Endothelial cell of umbilical vein (primary cell): ENCODE measurements around the gene RNU1-2. TPM values are rescaled to one million over a fixed set of nuclear protein-coding genes. Genes with fewer than 3 reads are reported as not detected.
"Not testable (repeated sequence)": the region's sequence is repeated elsewhere in the genome, so short reads cannot be mapped to it uniquely, and the experiment has no call there.

Experiments used
- BruUV-seq: library from RNA; stranded (reverse); fragments of 400-500 nt; replicated peaks from 2 replicates; lab custom pipeline; 2021; lab: Mats Ljungman, UMichigan
- CTCF ChIA-PET: fragments of 300-600, 350-600 bp; sonication (Branson Sonifier 250); formaldehyde crosslinking; loops from one replicate; lab custom pipeline; 2021; ENCODE audit warnings: antibody characterized with exemption, inconsistent platforms; lab: Charles Lee
- POLR2A ChIA-PET: fragments of 300-600, 350-600 bp; sonication (Branson Sonifier 250); formaldehyde crosslinking; loops from one replicate; lab custom pipeline; 2021; ENCODE audit warnings: antibody characterized with exemption, inconsistent platforms; lab: Charles Lee
- DNase-seq: peaks from one replicate; pipeline ENCODE4 v3.0.0-alpha.2; 2011; ENCODE audit warnings: low read depth, low spot score
- FAIRE-seq: peaks from 2 replicates; lab custom pipeline; 2011; peaks lifted over from hg19 to GRCh38; lab: Jason Lieb, UNC
- H2AFZ ChIP-seq: 2 replicates; pipeline ENCODE4 v1.6.0; 2012; ENCODE audit warnings: low read depth, low read length, control low read depth, inconsistent platforms
- H3K27ac ChIP-seq: 2 replicates; pipeline ENCODE4 v1.5.1; 2011; ENCODE audit warnings: low read depth, mild to moderate bottlenecking, control low read depth, low read length, moderate library complexity; ENCODE audit not compliant: insufficient read depth
- H3K27me3 ChIP-seq, 2 experiments: 2 replicates each; pipeline versions ENCODE4 v1.6.0 to v1.6.1; 2011; ENCODE audit warnings: low read length in 2 of 2, mixed read lengths in 1 of 2; ENCODE audit not compliant: control insufficient read depth in 2 of 2, insufficient read depth in 2 of 2
- H3K36me3 ChIP-seq, 2 experiments: 2 replicates in 1 of 2; 3 replicates in 1 of 2; pipeline ENCODE4 v1.5.1; 2011; ENCODE audit warnings: low read length in 2 of 2, mild to moderate bottlenecking in 1 of 2, moderate library complexity in 1 of 2; ENCODE audit not compliant: control insufficient read depth in 2 of 2, insufficient read depth in 2 of 2; ENCODE audit errors: extremely low read depth in 1 of 2
- H3K4me1 ChIP-seq: 3 replicates; pipeline ENCODE4 v1.5.1; 2011; ENCODE audit warnings: mild to moderate bottlenecking, low read length; ENCODE audit not compliant: control insufficient read depth, insufficient read depth; ENCODE audit errors: extremely low read depth
- H3K4me2 ChIP-seq: 2 replicates; pipeline ENCODE4 v1.6.1; 2011; ENCODE audit warnings: low read length, control low read depth, mixed read lengths; ENCODE audit not compliant: insufficient read depth
- H3K4me3 ChIP-seq, 3 experiments: fragments of 200-600 bp in 1 of 3; sonication (generic), shearing (Covaris generic) in 1 of 3; replicated peaks in 1 of 3; 2 replicates each; pipeline ENCODE4 v1.5.1; 2011 to 2016; ENCODE audit warnings: control low read depth in 3 of 3, low read length in 3 of 3, mild to moderate bottlenecking in 2 of 3, inconsistent platforms in 1 of 3, low read depth in 1 of 3, moderate library complexity in 1 of 3; ENCODE audit not compliant: insufficient read depth in 1 of 3
- H3K79me2 ChIP-seq: 2 replicates; pipeline ENCODE4 v1.6.0; 2012; ENCODE audit warnings: low read length, inconsistent platforms; ENCODE audit not compliant: control insufficient read depth, insufficient read depth
- H3K9ac ChIP-seq: replicated peaks from 2 replicates; pipeline ENCODE3; 2011; ENCODE audit warnings: low read length, control low read depth; ENCODE audit not compliant: insufficient read depth; ENCODE audit errors: extremely low read depth
- H3K9me1 ChIP-seq: replicated peaks from 3 replicates; pipeline ENCODE4 v1.6.0; 2011; ENCODE audit warnings: mild to moderate bottlenecking, low read length; ENCODE audit not compliant: control insufficient read depth, insufficient read depth; ENCODE audit errors: extremely low read depth
- H3K9me3 ChIP-seq: replicated peaks from 2 replicates; pipeline ENCODE4 v1.5.1; 2012; ENCODE audit warnings: low read length, inconsistent platforms; ENCODE audit not compliant: control insufficient read depth, insufficient read depth
- H4K20me1 ChIP-seq: replicated peaks from 2 replicates; pipeline ENCODE3; 2011; ENCODE audit warnings: mild to moderate bottlenecking, low read length; ENCODE audit not compliant: control insufficient read depth, insufficient read depth; ENCODE audit errors: extremely low read depth
- CTCF ChIP-seq, 2 donors: IDR thresholded peaks; 1 replicate in 1 of 2; 2 replicates in 1 of 2; pipeline ENCODE4 v1.5.1; 2011; ENCODE audit warnings: low read length in 2 of 2, mild to moderate bottlenecking in 2 of 2, moderate library complexity in 2 of 2, control low read depth in 1 of 2, inconsistent platforms in 1 of 2, low read depth in 1 of 2; ENCODE audit not compliant: insufficient read depth in 1 of 2; ENCODE audit errors: extremely low read depth in 1 of 2
- EZH2 ChIP-seq: IDR thresholded peaks from 2 replicates; pipeline ENCODE4 v1.6.1; 2012; ENCODE audit warnings: borderline replicate concordance, low read depth, mild to moderate bottlenecking, moderate library complexity, low read length, inconsistent platforms; ENCODE audit not compliant: severe bottlenecking
- FOS ChIP-seq: IDR thresholded peaks from 2 replicates; pipeline ENCODE4 v1.6.1; 2011; ENCODE audit warnings: mild to moderate bottlenecking, low read length, moderate library complexity, borderline replicate concordance; ENCODE audit not compliant: insufficient read depth
- GATA2 ChIP-seq: IDR thresholded peaks from 2 replicates; pipeline ENCODE4 v1.7.0; 2011; ENCODE audit warnings: low read depth, mild to moderate bottlenecking, moderate library complexity, mixed read lengths, low read length; ENCODE audit not compliant: insufficient read length, insufficient read depth
- JUN ChIP-seq: IDR thresholded peaks from 2 replicates; pipeline ENCODE4 v1.6.1; 2011; ENCODE audit warnings: borderline replicate concordance, low read depth; ENCODE audit not compliant: insufficient read length, insufficient read depth
- MAX ChIP-seq: IDR thresholded peaks from 2 replicates; pipeline ENCODE4 v1.6.1; 2011; ENCODE audit not compliant: insufficient read depth, insufficient read length
- MYC ChIP-seq: IDR thresholded peaks from one replicate; pipeline ENCODE4 v1.6.1; 2011; ENCODE audit warnings: mild to moderate bottlenecking, low read depth, low read length
- POLR2A ChIP-seq: IDR thresholded peaks from 2 replicates; pipeline ENCODE4 v1.6.1; 2012; ENCODE audit warnings: low read depth, mild to moderate bottlenecking, control low read depth, low read length
- POLR2AphosphoS5 ChIP-seq: IDR thresholded peaks from 2 replicates; pipeline ENCODE4 v1.6.1; 2012; ENCODE audit warnings: low read depth, mild to moderate bottlenecking, control low read depth, low read length, moderate library complexity; ENCODE audit not compliant: insufficient read depth
- dilution Hi-C: fragments of 300-500 bp; cut with MboI; formaldehyde crosslinking; loops from one replicate; pipeline ENCODE4 v1.15.0; 2019; ENCODE audit warnings: low sequenced_read_pairs; ENCODE audit not compliant: extremely low pct_ligation_motif_present
- intact Hi-C: fragments of 100-400 bp; cut with micrococcal nuclease; formaldehyde crosslinking; loops from one replicate; pipeline ENCODE4 v1.10.0; 2022
- polyA plus RNA-seq, 4 experiments: library from polyadenylated mRNA; depleted of rRNA in 3 of 4; stranded (reverse) in 3 of 4; unstranded in 1 of 4; fragments of >200 nt; gene quantifications; 2 replicates each; pipeline versions ENCODE4 v1.2.1 to v1.2.3, GENCODE V29; 2011 to 2012; ENCODE audit warnings: missing spikeins in 1 of 4
- total RNA-seq: library from RNA; stranded (reverse); gene quantifications from 2 replicates; pipeline ENCODE4 v1.2.3, GENCODE V29; 2021

The RNU1-2 gene
- total and polyA plus RNA-seq, 2 donors (not counting 3 experiments of a cell fraction or from before 2014, with no cell fraction given): 206 to 1,319 TPM

- peak; percentile 89 for TF ChIP-seq POLR2AphosphoS5
- no peak for TF ChIP-seq GATA2
- TF ChIP-seq CTCF (IDR thresholded peaks at IDR 0.05; ENCODE audit: extremely low read depth in 1 of 2, insufficient read depth in 1 of 2, low read depth in 1 of 2, low read length in 2 of 2): peak in 1 of 2 donors; percentile 27
- TF ChIP-seq MAX: peak; percentile 78
- no peak for TF ChIP-seq FOS
- TF ChIP-seq POLR2A: peak; percentile 87
- no peak for TF ChIP-seq MYC
- no peak for TF ChIP-seq JUN
- no peak for TF ChIP-seq EZH2
- Histone ChIP-seq H3K27me3 (no peaks in the 10 kb centered on the region), H3K27ac (no peak overlapping the region), H3K9me3 (no peaks in the 10 kb centered on the region), H3K79me2 (no peaks in the 10 kb centered on the region), H3K4me1 (peaks cover 3% of the 10 kb centered on the region), H3K4me3 (peak overlapping the region; percentile 47 to 65 (median 57)), H3K9ac (peak overlapping the region; percentile 53), H4K20me1 (no peaks in the 10 kb centered on the region), H3K9me1 (no peaks in the 10 kb centered on the region), H3K4me2 (peak overlapping the region; percentile 64), H3K36me3 (no peaks in the 10 kb centered on the region), H2AFZ (peak overlapping the region; percentile 94)
- ChIA-PET CTCF (interaction anchor here (1.3 kb wide), 1 partner anchor 10 kb away, joined by 3 read pairs; no protein-coding TSS in a partner anchor), POLR2A (no interaction called here)
- no TSS peak for BruUV-seq
- intact Hi-C loops: loop anchor here (5.0 kb wide), 1 partner anchor 138 kb away; the partner anchor contains the start of gene SDHB
- dilution Hi-C loops: no loop called here
- FAIRE-seq: peak; percentile 92
- peak; percentile 99 for DNase-seq
These were observed 18.3 kb downstream of the RNU1-2 start for GRCh38 chr1:16913833-16914662.

- H2AFZ ChIP-seq, H3K36me3 ChIP-seq, H3K27ac ChIP-seq, H3K4me1 ChIP-seq, DNase-seq, H3K9ac ChIP-seq, H3K9me3 ChIP-seq, H3K79me2 ChIP-seq, BruUV-seq, H4K20me1 ChIP-seq, H3K9me1 ChIP-seq, H3K27me3 ChIP-seq, dilution Hi-C loops: not testable (repeated sequence)
- Histone ChIP-seq H3K4me2 (peak overlapping the region; percentile 40), H3K4me3 (peak overlapping the region in 1 of 3 experiments; percentile 65)
- POLR2A ChIA-PET: interaction anchor here (0.8 kb wide), 1 partner anchor 10 kb away, joined by 5 read pairs; no protein-coding TSS in a partner anchor
- intact Hi-C loops: loop anchor here (5.0 kb wide), 1 partner anchor 137 kb away; the partner anchor contains the start of gene SDHB
- peak; percentile 33 for FAIRE-seq
- CTCF ChIA-PET: interaction anchor here (0.8 to 1.3 kb wide), 7 partner anchors 12 to 303 kb away, joined by 3 to 5 read pairs (median 3); no protein-coding TSS in a partner anchor
These were observed 19.3 kb downstream of the RNU1-2 start for GRCh38 chr1:16914928-16915626.
